ENCODE data around the gene NBEA. TPM values are rescaled to one million over a fixed set of nuclear protein-coding genes. Genes with fewer than 3 reads are reported as not detected.

NBEA gene
- polyA plus RNA-seq, 12 donors: 12.2 to 18.6 (median 16.3) TPM; not detected in 1

GRCh38 chr13:35501661-35502235 lies 559.7 kb downstream of the NBEA start:
- no peak for DNase-seq

GRCh38 chr13:35502456-35502855 lies 560.4 kb downstream of the NBEA start:
- DNase-seq: no peak

GRCh38 chr13:35512271-35512920 lies 570.3 kb downstream of the NBEA start:
- DNase-seq: no peak

- DNase-seq: peak; percentile 56
These were observed 572.0 kb downstream of the NBEA start for GRCh38 chr13:35514061-35514477.

- no peak for DNase-seq
These were observed 572.9 kb downstream of the NBEA start for GRCh38 chr13:35514801-35515502.

- DNase-seq: no peak
These were observed 576.4 kb downstream of the NBEA start for GRCh38 chr13:35518337-35518946.

GRCh38 chr13:35524171-35524570 lies 582.1 kb downstream of the NBEA start:
- peak; percentile 43 for DNase-seq

GRCh38 chr13:35526577-35526976 lies 584.5 kb downstream of the NBEA start:
- DNase-seq: no peak

- no peak for DNase-seq
These were observed 585.4 kb downstream of the NBEA start for GRCh38 chr13:35527451-35527850.

- DNase-seq: no peak
These were observed 588.1 kb downstream of the NBEA start for GRCh38 chr13:35530147-35530546.

GRCh38 chr13:35530581-35530980 lies 588.5 kb downstream of the NBEA start:
- DNase-seq: no peak

GRCh38 chr13:35531526-35531925 lies 589.5 kb downstream of the NBEA start:
- DNase-seq: no peak

- no peak for DNase-seq
These were observed 592.3 kb downstream of the NBEA start for GRCh38 chr13:35534343-35534742.

- no peak for DNase-seq
These were observed 606.7 kb downstream of the NBEA start for GRCh38 chr13:35548790-35549189.

- DNase-seq: no peak
These were observed 607.4 kb downstream of the NBEA start for GRCh38 chr13:35549481-35549880.

GRCh38 chr13:35552172-35552844 lies 610.2 kb downstream of the NBEA start:
- no peak for DNase-seq

GRCh38 chr13:35554972-35555623 lies 613.0 kb downstream of the NBEA start:
- no peak for DNase-seq

- no peak for DNase-seq
These were observed 615.4 kb downstream of the NBEA start for GRCh38 chr13:35557475-35557874.

- no peak for DNase-seq
These were observed 619.5 kb downstream of the NBEA start for GRCh38 chr13:35561540-35561939.

- no peak for DNase-seq
These were observed 623.2 kb downstream of the NBEA start for GRCh38 chr13:35565273-35565672.

GRCh38 chr13:35566340-35566739 lies 624.3 kb downstream of the NBEA start:
- DNase-seq: no peak
